ENCODE measurements around the gene YTHDF2.
"Not testable (repeated sequence)": the region's sequence is repeated elsewhere in the genome, so short reads cannot be mapped to it uniquely, and the experiment has no call there.

The YTHDF2 gene

GRCh38 chr1:28736450-28737306 lies at the start of gene YTHDF2:
TSS of gene YTHDF2 (plus strand) at chr1:28736940. CDS start at chr1:28737121, 181 bp downstream.
- FAIRE-seq (peak; percentile 88), DNase-seq (ENCODE audit: insufficient read length, low spot score) (peak; percentile 78)

GRCh38 chr1:28691627-28692026 lies 45.1 kb upstream of the YTHDF2 start:
- not testable (repeated sequence) for DNase-seq (ENCODE audit: insufficient read length, low spot score)

GRCh38 chr1:28703629-28704028 lies 33.1 kb upstream of the YTHDF2 start:
- DNase-seq (ENCODE audit: insufficient read length, low spot score) (no peak), FAIRE-seq (no peak)

More at GRCh38 chr1:28691627-28692026, 45.1 kb upstream of the YTHDF2 start:
- not testable (repeated sequence) for FAIRE-seq

GRCh38 chr1:28716336-28716735 lies 20.4 kb upstream of the YTHDF2 start:
- DNase-seq (ENCODE audit: insufficient read length, low spot score) = no peak
- FAIRE-seq = no peak

- FAIRE-seq (no peak), DNase-seq (ENCODE audit: insufficient read length, low spot score) (no peak)
These were observed 18.6 kb upstream of the YTHDF2 start for GRCh38 chr1:28718166-28718565.

- no peak for DNase-seq (ENCODE audit: insufficient read length, low spot score)
These were observed 18.0 kb upstream of the YTHDF2 start for GRCh38 chr1:28718586-28719331.

DNA sequence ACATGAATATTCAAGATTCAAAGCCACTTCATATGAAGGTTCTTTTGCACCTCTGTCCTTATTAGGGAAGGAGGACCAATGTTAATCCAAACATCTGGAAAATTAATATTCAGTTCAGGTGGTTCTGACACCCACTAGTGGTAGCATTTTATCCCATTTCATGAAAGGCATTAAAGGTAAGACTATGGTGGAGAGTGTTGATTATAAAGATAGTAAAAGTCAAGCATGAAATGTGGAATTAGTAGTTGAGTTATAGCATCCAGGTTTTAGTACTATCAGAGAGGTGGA lies 17.5 kb upstream of the YTHDF2 start:
- no peak for FAIRE-seq
- no peak for DNase-seq (ENCODE audit: insufficient read length, low spot score)

More at GRCh38 chr1:28718586-28719331, 18.0 kb upstream of the YTHDF2 start:
- FAIRE-seq = no peak

GRCh38 chr1:28720376-28720775 lies 16.4 kb upstream of the YTHDF2 start:
- FAIRE-seq = no peak

GRCh38 chr1:28721927-28722326 lies 14.8 kb upstream of the YTHDF2 start:
- DNase-seq (ENCODE audit: insufficient read length, low spot score); FAIRE-seq: not testable (repeated sequence)

More at GRCh38 chr1:28720376-28720775, 16.4 kb upstream of the YTHDF2 start:
- DNase-seq (ENCODE audit: insufficient read length, low spot score) = no peak

GRCh38 chr1:28725365-28725764 lies 11.4 kb upstream of the YTHDF2 start:
- not testable (repeated sequence) for FAIRE-seq; DNase-seq (ENCODE audit: insufficient read length, low spot score)

GRCh38 chr1:28735961-28736449 lies 735 bp upstream of the YTHDF2 start:
- FAIRE-seq = no peak
- DNase-seq (ENCODE audit: insufficient read length, low spot score) = no peak

DNA sequence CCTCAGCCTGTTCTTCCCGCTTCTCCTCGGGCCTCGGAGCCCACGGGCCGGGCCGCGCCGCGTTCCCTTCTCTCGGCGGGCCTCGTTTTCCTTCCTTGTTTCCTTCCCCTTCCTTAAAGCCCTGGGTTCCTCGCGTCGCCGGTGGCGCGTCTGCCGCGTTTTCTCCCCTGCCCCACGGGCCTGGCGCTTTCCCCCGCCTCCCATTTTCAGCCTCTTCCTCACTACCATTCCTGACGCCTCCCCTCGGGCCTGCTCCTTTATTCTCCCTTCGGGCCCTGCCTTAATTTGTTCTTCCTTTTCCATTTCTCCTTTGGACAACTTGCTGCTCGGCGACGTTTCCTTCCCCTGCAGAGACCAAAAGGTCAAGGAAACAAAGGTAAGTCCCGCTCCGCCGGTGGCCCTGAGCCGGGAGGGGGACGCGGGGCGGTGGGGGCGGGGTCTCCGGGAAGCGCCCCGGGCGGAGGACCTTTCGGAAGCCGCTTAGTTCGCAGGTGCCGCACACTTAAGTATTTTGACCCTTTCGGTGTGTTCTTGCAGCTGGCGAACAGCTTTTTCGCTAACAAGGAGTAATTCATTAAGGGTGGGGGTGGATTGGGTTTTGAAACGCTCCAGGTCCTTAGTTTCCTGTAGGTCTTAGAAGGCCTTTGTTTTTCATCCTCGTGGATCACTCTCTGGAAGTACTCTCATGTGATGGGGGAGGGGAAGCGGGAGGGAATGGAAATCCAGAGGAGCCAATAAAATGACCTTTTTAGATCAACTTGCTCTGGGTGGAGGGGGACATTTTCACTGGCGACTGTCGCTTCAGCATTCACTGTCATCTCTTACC lies 780 bp downstream of the YTHDF2 start:
- FAIRE-seq = peak; percentile 76

GRCh38 chr1:28740118-28740517 lies 3.4 kb downstream of the YTHDF2 start:
- no peak for FAIRE-seq
- no peak for DNase-seq (ENCODE audit: insufficient read length, low spot score)

More for the DNA sequence above, 780 bp downstream of the YTHDF2 start:
- peak; percentile 36 for DNase-seq (ENCODE audit: insufficient read length, low spot score)

DNA sequence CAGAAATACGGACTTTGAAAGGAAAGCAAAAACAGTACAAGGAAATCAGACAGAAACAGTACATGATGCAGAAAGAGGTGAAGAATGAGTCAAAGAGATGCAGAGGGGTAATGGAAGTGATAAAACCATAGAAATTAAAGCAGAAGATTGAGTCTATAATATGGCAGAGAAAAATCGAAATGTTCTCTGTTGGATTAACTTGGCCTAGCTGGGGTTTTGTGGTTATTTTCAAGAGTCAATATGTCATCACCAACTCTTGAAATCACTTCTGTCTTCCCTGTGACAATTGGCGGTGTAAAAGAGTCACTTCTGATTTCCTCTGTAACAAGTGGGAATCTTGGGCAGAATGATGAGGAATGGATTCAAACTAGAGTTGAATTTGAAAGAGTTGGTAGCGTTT lies 7.4 kb downstream of the YTHDF2 start:
- no peak for DNase-seq (ENCODE audit: insufficient read length, low spot score)
- no peak for FAIRE-seq

DNA sequence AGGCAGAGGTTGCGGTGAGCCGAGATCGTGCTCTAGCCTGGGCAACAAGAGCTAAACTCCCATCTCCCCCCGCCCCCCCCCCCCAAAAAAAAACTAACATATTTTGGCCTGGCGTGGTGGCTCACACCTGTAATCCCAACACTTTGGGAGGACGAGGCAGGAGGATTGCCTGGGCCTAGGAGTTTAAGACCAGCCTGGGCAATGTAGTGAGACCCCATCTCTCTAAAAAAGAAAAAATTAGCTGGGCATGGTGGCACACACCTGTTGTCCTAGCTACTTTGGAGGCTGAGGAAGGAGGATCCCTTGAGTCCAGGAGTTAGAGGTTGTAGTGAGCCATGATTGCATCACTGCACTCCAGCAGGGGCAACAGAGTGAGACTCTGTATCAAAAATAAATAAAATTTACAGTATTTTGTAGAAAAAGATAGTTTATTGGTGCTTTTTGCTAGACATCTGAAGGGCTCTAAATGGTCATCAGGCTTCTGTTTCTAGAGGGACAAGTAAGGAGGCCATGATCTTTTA lies 9.0 kb downstream of the YTHDF2 start:
- no peak for FAIRE-seq
- no peak for DNase-seq (ENCODE audit: insufficient read length, low spot score)

GRCh38 chr1:28750330-28750729 lies 13.6 kb downstream of the YTHDF2 start:
- no peak for DNase-seq (ENCODE audit: insufficient read length, low spot score)
- FAIRE-seq = no peak

GRCh38 chr1:28750771-28751294 lies 14.1 kb downstream of the YTHDF2 start:
- not testable (repeated sequence) for FAIRE-seq; DNase-seq (ENCODE audit: insufficient read length, low spot score)

- FAIRE-seq (no peak), DNase-seq (ENCODE audit: insufficient read length, low spot score) (no peak)
These were observed 14.7 kb downstream of the YTHDF2 start for GRCh38 chr1:28751315-28752060.

DNA sequence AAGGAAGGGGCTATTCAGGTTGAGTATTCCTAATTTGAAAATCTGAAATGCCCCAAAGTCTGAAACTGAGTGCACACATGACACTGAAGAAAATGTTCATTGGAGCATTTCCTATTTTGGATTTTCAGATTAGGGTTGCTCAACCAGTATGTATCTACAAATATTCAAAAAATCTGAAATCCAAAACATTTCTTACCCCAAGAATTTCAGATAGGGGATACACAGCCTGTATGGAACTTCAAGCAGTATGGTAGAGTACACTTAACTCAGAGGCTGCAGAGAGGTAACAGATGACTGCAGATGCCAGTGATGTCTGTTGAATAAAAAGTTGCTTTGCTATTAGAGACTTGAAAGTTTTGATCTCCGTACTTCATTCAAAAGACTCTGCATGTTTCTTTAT lies 19.0 kb downstream of the YTHDF2 start:
- no peak for FAIRE-seq

More for the DNA sequence above, 19.0 kb downstream of the YTHDF2 start:
- DNase-seq (ENCODE audit: insufficient read length, low spot score) = no peak

Data from GM19239 (cell line).